H1 (cell line): ENCODE results near the gene MED13. TPM values are rescaled to one million over a fixed set of nuclear protein-coding genes. Genes with fewer than 3 reads are reported as not detected.
A peak's percentile ranks its signal among the peaks of the same experiment; 100 is the strongest.

Experiments used
- CTCF ChIA-PET: fragments of 300-600 bp; sonication (Branson Sonifier 250); formaldehyde crosslinking; loops from one replicate; lab custom pipeline; 2021; ENCODE audit not compliant: partially characterized antibody; lab: Charles Lee
- POLR2A ChIA-PET: fragments of 300-600 bp; sonication (Branson Sonifier 250); formaldehyde crosslinking; loops from one replicate; lab custom pipeline; 2021; ENCODE audit warnings: inconsistent platforms; ENCODE audit not compliant: partially characterized antibody; lab: Charles Lee
- DNase-seq, 2 experiments: peaks; one replicate each; pipeline versions ENCODE4 v3.0.0 to v3.0.0-alpha.2; 2010 to 2022; ENCODE audit warnings: low spot score in 2 of 2, low read depth in 1 of 2, mixed read lengths in 1 of 2
- FAIRE-seq: peaks from 2 replicates; lab custom pipeline; 2011; peaks lifted over from hg19 to GRCh38; lab: Jason Lieb, UNC
- H2AFZ ChIP-seq: 2 replicates; pipeline ENCODE4 v1.8.1; 2012; ENCODE audit warnings: low read length, inconsistent platforms
- H2AK5ac ChIP-seq: 2 replicates; pipeline ENCODE4 v1.6.1; 2013; ENCODE audit warnings: low read depth, low read length
- H2BK120ac ChIP-seq: replicated peaks from 2 replicates; pipeline ENCODE3; 2013; ENCODE audit warnings: low read depth, low read length, inconsistent platforms
- H2BK12ac ChIP-seq: 2 replicates; pipeline ENCODE4 v1.6.1; 2013; ENCODE audit warnings: low read depth, low read length
- H2BK15ac ChIP-seq: 2 replicates; pipeline ENCODE4 v1.6.1; 2013; ENCODE audit warnings: low read length
- H2BK20ac ChIP-seq: 2 replicates; pipeline ENCODE4 v1.6.1; 2013; ENCODE audit warnings: low read length
- H2BK5ac ChIP-seq: 2 replicates; pipeline ENCODE4 v1.6.1; 2013; ENCODE audit warnings: low read depth, low read length
- H3K14ac ChIP-seq: 2 replicates; pipeline ENCODE4 v1.6.1; 2013; ENCODE audit warnings: inconsistent platforms; ENCODE audit not compliant: insufficient read length
- H3K18ac ChIP-seq: 2 replicates; pipeline ENCODE4 v1.6.1; 2013; ENCODE audit warnings: low read length; ENCODE audit errors: extremely low read depth
- H3K23ac ChIP-seq: 2 replicates; pipeline ENCODE4 v1.6.1; 2013; ENCODE audit warnings: inconsistent platforms; ENCODE audit not compliant: insufficient read length
- H3K23me2 ChIP-seq: 2 replicates; pipeline ENCODE4 v1.6.1; 2013; ENCODE audit warnings: low read depth, low read length
- H3K27ac ChIP-seq: 2 replicates; pipeline ENCODE4 v1.6.1; 2011; ENCODE audit warnings: low read depth, low read length, inconsistent platforms
- H3K27me3 ChIP-seq, 4 experiments: replicated peaks in 1 of 4; 1 replicate in 1 of 4; 2 replicates in 3 of 4; pipeline versions ENCODE4 v1.6.1 to v1.8.1; 2011 to 2013; ENCODE audit warnings: low read length in 3 of 4, mild to moderate bottlenecking in 3 of 4, inconsistent platforms in 2 of 4, mixed read lengths in 2 of 4, moderate library complexity in 1 of 4; ENCODE audit not compliant: control insufficient read depth in 3 of 4, insufficient read depth in 3 of 4; ENCODE audit errors: extremely low read depth in 1 of 4
- H3K36me3 ChIP-seq, 4 experiments: 2 replicates each; pipeline versions ENCODE4 v1.6.1 to v1.8.1; 2011 to 2013; ENCODE audit warnings: mild to moderate bottlenecking in 4 of 4, low read length in 3 of 4, moderate library complexity in 2 of 4, control low read depth in 1 of 4, inconsistent platforms in 1 of 4; ENCODE audit not compliant: insufficient read depth in 4 of 4, control insufficient read depth in 2 of 4
- H3K4ac ChIP-seq: replicated peaks from 2 replicates; pipeline ENCODE3; 2013; ENCODE audit warnings: low read length, low read depth, mixed read lengths, inconsistent platforms; ENCODE audit not compliant: insufficient read length
- H3K4me1 ChIP-seq, 4 experiments: replicated peaks in 1 of 4; 1 replicate in 1 of 4; 2 replicates in 3 of 4; pipeline versions ENCODE4 v1.6.1 to v1.8.1; 2011 to 2013; ENCODE audit warnings: low read length in 3 of 4, inconsistent platforms in 2 of 4, mixed read lengths in 1 of 4; ENCODE audit not compliant: insufficient read depth in 4 of 4, control insufficient read depth in 3 of 4
- H3K4me2 ChIP-seq, 2 experiments: 2 replicates each; pipeline versions ENCODE4 v1.6.1 to v1.8.1; 2011 to 2013; ENCODE audit warnings: low read depth in 2 of 2, low read length in 2 of 2, control low read depth in 1 of 2, inconsistent platforms in 1 of 2, mild to moderate bottlenecking in 1 of 2; ENCODE audit not compliant: insufficient read depth in 1 of 2
- H3K4me3 ChIP-seq, 4 experiments: fragments of 200-600, 300-600 bp in 1 of 4; sonication (generic), shearing (Covaris generic), sonication (Bioruptor Twin) in 1 of 4; 2 replicates each; pipeline versions ENCODE4 v1.5.1 to v1.8.1; 2011 to 2016; ENCODE audit warnings: low read length in 4 of 4, low read depth in 3 of 4, control low read depth in 2 of 4, inconsistent platforms in 2 of 4, mild to moderate bottlenecking in 2 of 4, mixed read lengths in 1 of 4, moderate library complexity in 1 of 4; ENCODE audit not compliant: insufficient read depth in 2 of 4; ENCODE audit errors: extremely low read depth in 1 of 4
- H3K56ac ChIP-seq: replicated peaks from 2 replicates; pipeline ENCODE3; 2013; ENCODE audit warnings: low read depth, mild to moderate bottlenecking, mixed read lengths, low read length, inconsistent platforms; ENCODE audit not compliant: insufficient read length
- H3K79me1 ChIP-seq: 2 replicates; pipeline ENCODE4 v1.6.1; 2013; ENCODE audit warnings: low read depth, low read length, control low read depth
- H3K79me2 ChIP-seq, 2 experiments: 2 replicates each; pipeline versions ENCODE4 v1.6.1 to v1.8.1; 2012 to 2013; ENCODE audit warnings: low read length in 2 of 2, mild to moderate bottlenecking in 2 of 2, inconsistent platforms in 1 of 2; ENCODE audit not compliant: insufficient read depth in 2 of 2, control insufficient read depth in 1 of 2
- H3K9ac ChIP-seq, 4 experiments: replicated peaks in 1 of 4; 1 replicate in 1 of 4; 2 replicates in 3 of 4; pipeline versions ENCODE4 v1.6.1 to v1.8.1; 2011 to 2013; ENCODE audit warnings: low read depth in 3 of 4, low read length in 3 of 4, control low read depth in 2 of 4, mild to moderate bottlenecking in 2 of 4, moderate library complexity in 2 of 4, inconsistent platforms in 1 of 4; ENCODE audit errors: extremely low read depth in 1 of 4
- H3K9me3 ChIP-seq, 2 experiments: 2 replicates each; pipeline versions ENCODE4 v1.6.1 to v1.8.1; 2012 to 2013; ENCODE audit warnings: mild to moderate bottlenecking in 2 of 2, moderate library complexity in 2 of 2, control low read depth in 1 of 2, inconsistent platforms in 1 of 2, low read depth in 1 of 2, low read length in 1 of 2, mixed read lengths in 1 of 2; ENCODE audit not compliant: insufficient read depth in 2 of 2
- H4K20me1 ChIP-seq, 2 experiments: replicated peaks in 1 of 2; 2 replicates each; pipeline versions ENCODE3 to v1.8.1; 2011 to 2013; ENCODE audit warnings: inconsistent platforms in 2 of 2, low read length in 2 of 2, mild to moderate bottlenecking in 1 of 2; ENCODE audit not compliant: insufficient read depth in 2 of 2, control insufficient read depth in 1 of 2
- H4K5ac ChIP-seq: 2 replicates; pipeline ENCODE4 v1.6.1; 2013; ENCODE audit warnings: low read length, low read depth, mixed read lengths, inconsistent platforms; ENCODE audit not compliant: insufficient read length
- H4K8ac ChIP-seq: 2 replicates; pipeline ENCODE4 v1.8.0; 2013; ENCODE audit warnings: mild to moderate bottlenecking, moderate library complexity, low read length, inconsistent platforms; ENCODE audit not compliant: insufficient read depth; ENCODE audit errors: extremely low read depth
- H4K91ac ChIP-seq: replicated peaks from 2 replicates; pipeline ENCODE3; 2013; ENCODE audit warnings: low read length, mixed read lengths, inconsistent platforms; ENCODE audit not compliant: insufficient read length
- CREB1 ChIP-seq: IDR thresholded peaks from 2 replicates; pipeline ENCODE4 v1.6.1; 2012; ENCODE audit warnings: inconsistent platforms
- FOSL1 ChIP-seq: IDR thresholded peaks from 2 replicates; pipeline ENCODE4 v1.6.1; 2011; ENCODE audit warnings: mild to moderate bottlenecking, low read depth, low read length, moderate library complexity; ENCODE audit not compliant: insufficient read depth
- GABPA ChIP-seq: IDR thresholded peaks from 2 replicates; pipeline ENCODE4 v1.6.1; 2011; ENCODE audit warnings: mild to moderate bottlenecking, low read length, moderate library complexity, borderline replicate concordance; ENCODE audit not compliant: insufficient read depth
- MAX ChIP-seq: IDR thresholded peaks from 2 replicates; pipeline ENCODE4 v1.6.1; 2012; ENCODE audit warnings: inconsistent platforms
- RBBP5 ChIP-seq: IDR thresholded peaks from 2 replicates; pipeline ENCODE4 v1.7.1; 2012; ENCODE audit warnings: low read depth, mild to moderate bottlenecking, inconsistent platforms, low read length, moderate library complexity, borderline replicate concordance
- RFX5 ChIP-seq: IDR thresholded peaks from 2 replicates; pipeline ENCODE4 v1.6.1; 2011; ENCODE audit warnings: low read depth, low read length, improper control_type of control experiment, borderline replicate concordance
- RNF2 ChIP-seq: fragments of 200-900, 300-1000 bp; sonication (generic); IDR thresholded peaks from 2 replicates; pipeline ENCODE4 v1.7.1; 2016; ENCODE audit warnings: borderline replicate concordance, low read depth, mild to moderate bottlenecking, antibody characterized with exemption, low read length; ENCODE audit not compliant: poor library complexity, severe bottlenecking; ENCODE audit errors: missing control alignments
- SP1 ChIP-seq: IDR thresholded peaks from 2 replicates; pipeline ENCODE4 v1.6.1; 2011; ENCODE audit warnings: low read depth, low read length
- SP2 ChIP-seq: IDR thresholded peaks from 2 replicates; pipeline ENCODE4 v1.6.1; 2012; ENCODE audit warnings: mild to moderate bottlenecking, low read length, inconsistent platforms
- TAF1 ChIP-seq: IDR thresholded peaks from 2 replicates; pipeline ENCODE4 v1.6.1; 2011; ENCODE audit warnings: mild to moderate bottlenecking, low read depth, low read length
- TBP ChIP-seq: IDR thresholded peaks from 2 replicates; pipeline ENCODE4 v1.6.1; 2011; ENCODE audit warnings: low read depth, low read length, improper control_type of control experiment
- WGBS, 2 experiments: shearing (Covaris generic) in 1 of 2; methylation state at CpG; one replicate each; pipeline versions ENCODE4 v1.1.6 to v1.1.7; 2013 to 2015; ENCODE audit warnings: low lambda C conversion rate in 2 of 2, mixed read lengths in 2 of 2, inconsistent platforms in 1 of 2, low coverage in 1 of 2, missing lambda C conversion rate in 1 of 2; ENCODE audit not compliant: insufficient replicate concordance in 2 of 2, insufficient coverage in 1 of 2, insufficient read length in 1 of 2; ENCODE audit errors: extremely low coverage in 1 of 2, missing lambda C conversion rate in 1 of 2; 5-methylcytosine and 5-hydroxymethylcytosine counted together
- polyA plus RNA-seq, 7 experiments: library from polyadenylated mRNA; depleted of rRNA in 3 of 7; stranded (reverse) in 5 of 7; unstranded in 2 of 7; fragments of >200 nt in 5 of 7; fragments of 200-250 nt in 2 of 7; gene quantifications; 1 replicate in 5 of 7; 2 replicates in 1 of 7; 4 replicates in 1 of 7; pipeline versions ENCODE4 v1.2.1 to v1.2.3, GENCODE V29; 2011 to 2013; ENCODE audit warnings: missing spikeins in 2 of 7, mixed read lengths in 2 of 7
- total RNA-seq: library from RNA; stranded (reverse); fragmentation: NEBNext Ultra II Directional; extraction: Animal tissue kit (Norgen Biotek cat#: 25700); gene quantifications from 2 replicates; pipeline ENCODE4 v1.2.1, GENCODE V29; 2021
- TF ChIP-seq, protein P1 (sequence below): IDR thresholded peaks from 2 replicates; pipeline ENCODE4 v1.6.1; 2012; ENCODE audit warnings: low read length, inconsistent platforms

MED13 gene
- total and polyA plus RNA-seq, 2 of the 8 experiments (the other 6 are each of a cell fraction or from before 2014, with no cell fraction given) = 11.3 to 44.8 TPM

- Histone ChIP-seq H4K5ac (no peak overlapping the region), H2AK5ac (no peak overlapping the region), H4K20me1 (peaks cover 13 to 18% of the 10 kb centered on the region in 2 experiments), H3K14ac (no peak overlapping the region), H3K18ac (no peak overlapping the region), H3K36me3 (peaks cover 0 to 48% (median 0%) of the 10 kb centered on the region in 4 experiments; a peak in 3 of 8 replicates), H3K27me3 (no peaks in the 10 kb centered on the region; a peak in 1 of 7 replicates), H3K27ac (no peak overlapping the region), H3K56ac (no peak overlapping the region), H4K8ac (no peak overlapping the region; the same call in 1 of the 2 replicates), H3K4me2 (peak overlapping the region; percentile 79 to 94; a peak in 3 of 4 replicates), H2AFZ (no peak overlapping the region), H2BK120ac (no peak overlapping the region), H3K9ac (no peak overlapping the region), H3K23ac (no peak overlapping the region), H3K4ac (no peak overlapping the region), H2BK12ac (no peak overlapping the region), H3K9me3 (no peaks in the 10 kb centered on the region), H3K4me3 (peak overlapping the region in 2 of 4 experiments; percentile 1 to 88; a peak in 4 of 8 replicates), H4K91ac (no peak overlapping the region), H3K79me1 (no peaks in the 10 kb centered on the region), H2BK15ac (no peak overlapping the region), H3K79me2 (peaks cover 23 to 75% of the 10 kb centered on the region in 2 experiments), H2BK20ac (no peak overlapping the region), H3K23me2 (no peaks in the 10 kb centered on the region; the same call in 1 of the 2 replicates), H3K4me1 (peaks cover 0 to 6% (median 3%) of the 10 kb centered on the region in 4 experiments; a peak in 5 of 7 replicates), H2BK5ac (no peak overlapping the region)
- POLR2A ChIA-PET = interaction anchor here (1.0 to 1.6 kb wide), 2 partner anchors 46 to 48 kb away, joined by 5 read pairs; no protein-coding TSS in a partner anchor
- CTCF ChIA-PET = no interaction called here
- DNase-seq (no peak), FAIRE-seq (no peak)
- WGBS, 2 experiments = 89% methylated on average over 3 of the region's 3 CpGs; no CpG with 5 or more reads in 1 of the 2 experiments
- TF ChIP-seq TAF1 = no peak
- TF ChIP-seq RBBP5 = no peak
- no peak for TF ChIP-seq FOSL1
- no peak for TF ChIP-seq GABPA
- TF ChIP-seq SP2 = no peak
- TF ChIP-seq, protein P1, sequence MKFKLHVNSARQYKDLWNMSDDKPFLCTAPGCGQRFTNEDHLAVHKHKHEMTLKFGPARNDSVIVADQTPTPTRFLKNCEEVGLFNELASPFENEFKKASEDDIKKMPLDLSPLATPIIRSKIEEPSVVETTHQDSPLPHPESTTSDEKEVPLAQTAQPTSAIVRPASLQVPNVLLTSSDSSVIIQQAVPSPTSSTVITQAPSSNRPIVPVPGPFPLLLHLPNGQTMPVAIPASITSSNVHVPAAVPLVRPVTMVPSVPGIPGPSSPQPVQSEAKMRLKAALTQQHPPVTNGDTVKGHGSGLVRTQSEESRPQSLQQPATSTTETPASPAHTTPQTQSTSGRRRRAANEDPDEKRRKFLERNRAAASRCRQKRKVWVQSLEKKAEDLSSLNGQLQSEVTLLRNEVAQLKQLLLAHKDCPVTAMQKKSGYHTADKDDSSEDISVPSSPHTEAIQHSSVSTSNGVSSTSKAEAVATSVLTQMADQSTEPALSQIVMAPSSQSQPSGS = no peak
- no peak for TF ChIP-seq SP1
- TF ChIP-seq RFX5 = no peak
- TF ChIP-seq CREB1 = no peak
- TF ChIP-seq MAX = no peak
- no peak for TF ChIP-seq RNF2
- no peak for TF ChIP-seq TBP
Observed at GRCh38 chr17:62062944-62063343, 2.1 kb downstream of the MED13 start.
